Measurements from ENCODE around the gene LCA5. TPM values are rescaled to one million over a fixed set of nuclear protein-coding genes. Genes with fewer than 3 reads are reported as not detected.

The LCA5 gene
- total and polyA plus RNA-seq, 8 donors = 5.1 to 19.3 (median 14.6) TPM

DNA sequence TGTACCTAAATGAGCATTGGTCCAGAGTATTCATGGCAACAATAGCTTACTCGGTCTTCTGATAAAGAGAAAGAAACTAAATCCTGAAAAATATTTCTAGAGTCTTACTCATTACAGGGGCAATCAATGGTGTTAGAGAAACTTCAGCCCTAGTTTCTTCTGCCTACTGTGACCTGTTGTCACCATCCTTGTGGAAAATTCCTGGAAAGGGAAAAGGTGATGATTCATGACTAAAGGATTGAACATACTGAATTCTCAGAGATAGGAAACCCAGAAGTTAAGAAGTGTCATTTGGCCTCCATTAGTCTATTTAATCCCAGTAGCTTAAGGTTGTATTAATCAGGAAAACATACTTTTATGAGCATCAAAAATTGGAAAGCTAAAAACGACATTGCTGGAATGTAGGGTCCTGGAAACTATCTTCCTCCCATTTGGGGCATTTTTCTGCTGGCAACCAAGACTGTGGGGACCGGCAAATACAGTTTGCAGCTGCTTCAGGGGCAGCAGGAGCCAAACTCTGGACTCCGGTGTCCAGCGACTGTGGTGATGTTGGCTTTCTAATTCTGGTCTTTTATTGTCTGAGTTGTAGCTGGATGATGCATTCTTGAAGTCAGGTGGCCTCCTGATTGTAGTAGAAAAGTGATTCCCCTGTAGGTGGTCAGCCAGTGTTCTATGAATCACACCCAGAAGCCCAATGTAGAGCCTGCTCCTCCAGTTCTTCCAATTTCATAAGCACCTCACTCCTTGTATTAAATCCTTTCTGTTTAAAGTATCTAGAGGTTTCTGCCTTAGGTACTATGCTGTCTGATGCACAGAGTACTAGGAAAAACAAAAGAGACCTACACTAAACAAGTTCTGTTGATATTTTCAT is 67.6 kb downstream of the LCA5 start:
- intact Hi-C loops (cut with DNase I) = no loop called here
- Histone ChIP-seq H3K36me3 (no peaks in the 10 kb centered on the region), H3K27me3 (no peaks in the 10 kb centered on the region), H3K4me1 (no peaks in the 10 kb centered on the region), H3K27ac (no peak overlapping the region), H3K9me3 (no peaks in the 10 kb centered on the region), H3K4me3 (no peak overlapping the region)
- ATAC-seq (no peak), DNase-seq (no peak)
- TF ChIP-seq, protein P1, sequence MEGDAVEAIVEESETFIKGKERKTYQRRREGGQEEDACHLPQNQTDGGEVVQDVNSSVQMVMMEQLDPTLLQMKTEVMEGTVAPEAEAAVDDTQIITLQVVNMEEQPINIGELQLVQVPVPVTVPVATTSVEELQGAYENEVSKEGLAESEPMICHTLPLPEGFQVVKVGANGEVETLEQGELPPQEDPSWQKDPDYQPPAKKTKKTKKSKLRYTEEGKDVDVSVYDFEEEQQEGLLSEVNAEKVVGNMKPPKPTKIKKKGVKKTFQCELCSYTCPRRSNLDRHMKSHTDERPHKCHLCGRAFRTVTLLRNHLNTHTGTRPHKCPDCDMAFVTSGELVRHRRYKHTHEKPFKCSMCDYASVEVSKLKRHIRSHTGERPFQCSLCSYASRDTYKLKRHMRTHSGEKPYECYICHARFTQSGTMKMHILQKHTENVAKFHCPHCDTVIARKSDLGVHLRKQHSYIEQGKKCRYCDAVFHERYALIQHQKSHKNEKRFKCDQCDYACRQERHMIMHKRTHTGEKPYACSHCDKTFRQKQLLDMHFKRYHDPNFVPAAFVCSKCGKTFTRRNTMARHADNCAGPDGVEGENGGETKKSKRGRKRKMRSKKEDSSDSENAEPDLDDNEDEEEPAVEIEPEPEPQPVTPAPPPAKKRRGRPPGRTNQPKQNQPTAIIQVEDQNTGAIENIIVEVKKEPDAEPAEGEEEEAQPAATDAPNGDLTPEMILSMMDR (IDR thresholded peaks at IDR 0.05) = no peak

DNA sequence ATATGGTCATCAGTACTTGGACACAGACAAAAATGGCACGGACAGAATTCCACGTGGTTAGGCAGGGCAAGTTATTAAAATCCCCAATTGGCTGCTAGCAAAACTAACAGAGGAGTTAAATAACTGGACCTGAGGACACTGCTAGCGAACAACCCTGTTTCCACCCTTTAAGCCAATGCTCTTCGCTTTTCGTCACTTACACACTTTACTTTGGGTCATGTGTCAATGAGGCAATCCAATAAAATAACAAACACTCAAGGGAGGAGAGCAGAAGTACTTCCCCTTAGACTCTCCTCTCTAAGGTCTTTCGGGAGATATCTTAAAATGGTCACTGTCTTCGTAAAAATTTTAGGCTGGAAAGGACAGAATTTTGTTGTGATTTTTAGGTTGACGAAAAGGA is 68.6 kb downstream of the LCA5 start:
- DNase-seq = no peak
- no peak overlapping the region for H3K27ac ChIP-seq
- H3K36me3 ChIP-seq = no peaks in the 10 kb centered on the region
- intact Hi-C loops (cut with DNase I) = no loop called here
- no peaks in the 10 kb centered on the region for H3K27me3 ChIP-seq
- no peaks in the 10 kb centered on the region for H3K4me1 ChIP-seq
- TF ChIP-seq, protein P1 (IDR thresholded peaks at IDR 0.05) = no peak
- no peak overlapping the region for H3K4me3 ChIP-seq
- no peaks in the 10 kb centered on the region for H3K9me3 ChIP-seq
- peak; percentile 67 for ATAC-seq

DNA sequence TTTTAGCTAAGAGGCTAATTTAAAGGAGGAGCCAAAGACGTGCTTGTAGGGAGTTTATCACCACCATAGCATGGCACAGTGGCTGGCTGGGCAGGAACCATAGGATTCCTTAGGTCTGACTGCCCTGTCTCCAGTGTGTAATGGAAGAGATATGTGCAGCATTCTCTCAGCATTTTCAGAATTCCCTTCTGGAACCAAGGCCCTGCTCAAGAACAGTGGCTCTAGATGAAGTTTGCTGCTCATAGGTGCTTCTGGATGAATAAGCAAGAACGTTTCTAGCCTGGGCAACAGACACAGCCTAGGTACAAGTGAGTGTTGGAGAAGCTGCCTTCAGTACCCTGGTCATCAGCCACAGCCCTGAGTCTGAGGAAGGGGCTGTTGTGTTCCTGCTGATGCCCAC is 69.1 kb downstream of the LCA5 start:
- H3K4me3 ChIP-seq = no peak overlapping the region
- TF ChIP-seq, protein P1 (IDR thresholded peaks at IDR 0.05) = no peak
- no peaks in the 10 kb centered on the region for H3K9me3 ChIP-seq
- ATAC-seq = peak; percentile 9
- H3K4me1 ChIP-seq = no peaks in the 10 kb centered on the region
- H3K36me3 ChIP-seq = no peaks in the 10 kb centered on the region
- no peaks in the 10 kb centered on the region for H3K27me3 ChIP-seq
- no peak for DNase-seq
- intact Hi-C loops (cut with DNase I) = no loop called here
- no peak overlapping the region for H3K27ac ChIP-seq

DNA sequence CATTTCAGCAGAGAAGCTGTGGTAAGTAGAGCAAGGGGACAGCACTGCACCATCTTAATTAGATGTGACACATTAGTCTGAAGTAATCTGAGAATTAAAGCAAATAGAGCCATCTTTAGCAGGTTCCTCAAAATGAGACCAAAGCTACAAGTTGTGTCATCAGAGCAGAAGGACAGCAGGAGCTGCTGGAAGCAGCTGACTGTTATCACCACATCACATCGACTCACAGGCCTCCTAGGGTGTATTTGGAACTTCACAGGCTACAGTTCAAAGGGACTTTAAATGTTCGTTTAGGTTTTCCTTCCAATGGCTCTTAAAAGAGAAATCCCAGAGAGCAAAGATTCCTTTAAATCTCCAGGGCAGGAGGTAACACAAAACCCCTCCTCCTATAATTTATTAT is 69.5 kb downstream of the LCA5 start:
- TF ChIP-seq, protein P1 (IDR thresholded peaks at IDR 0.05) = no peak
- DNase-seq (no peak), ATAC-seq (no peak)
- Histone ChIP-seq H3K4me1 (no peaks in the 10 kb centered on the region), H3K4me3 (no peak overlapping the region), H3K9me3 (no peaks in the 10 kb centered on the region), H3K27ac (no peak overlapping the region), H3K27me3 (no peaks in the 10 kb centered on the region), H3K36me3 (no peaks in the 10 kb centered on the region)
- intact Hi-C loops (cut with DNase I) = no loop called here

DNA sequence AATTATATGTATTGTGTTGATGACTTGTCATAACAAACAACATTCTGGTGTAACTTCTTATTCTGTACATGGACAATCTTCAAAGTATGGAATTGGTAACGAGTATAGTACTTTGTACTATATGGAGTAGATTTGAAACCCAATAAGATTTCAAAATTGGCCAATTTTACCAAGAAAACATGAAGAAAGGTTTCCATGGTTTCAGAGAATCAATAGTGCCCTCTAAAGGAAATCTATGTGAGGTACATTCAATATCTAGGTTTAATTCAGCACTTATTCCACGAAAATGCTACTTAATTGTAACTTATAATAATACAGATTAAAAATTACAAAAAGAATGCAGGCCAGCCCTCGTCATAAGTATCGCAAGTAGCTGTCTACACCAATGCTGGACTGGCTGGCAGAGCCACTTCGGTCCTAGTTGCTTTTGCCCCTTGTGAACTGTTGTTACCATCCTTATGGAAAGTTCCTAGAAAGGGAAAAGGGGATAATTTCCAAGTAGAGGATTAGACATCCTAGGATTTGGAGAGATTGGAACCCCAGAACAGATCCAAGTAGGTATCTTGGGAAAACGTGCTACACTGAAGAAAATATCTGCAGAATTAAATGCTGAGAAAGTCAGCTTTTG is 70.9 kb downstream of the LCA5 start:
- Histone ChIP-seq H3K4me3 (no peak overlapping the region), H3K36me3 (no peaks in the 10 kb centered on the region), H3K27me3 (no peaks in the 10 kb centered on the region), H3K9me3 (no peaks in the 10 kb centered on the region), H3K27ac (no peak overlapping the region), H3K4me1 (no peaks in the 10 kb centered on the region)
- intact Hi-C loops (cut with DNase I) = no loop called here
- peak; percentile 20 for ATAC-seq
- DNase-seq = peak in 1 of 4 donors; percentile 29
- TF ChIP-seq, protein P1 (IDR thresholded peaks at IDR 0.05) = peak in 1 of 2 donors; percentile 39

Measured in left lung (tissue), 10 donors.